Fibroblast of skin of left quadriceps (primary cell): ENCODE results near the gene SIX5.
"Not testable (repeated sequence)": the region's sequence is repeated elsewhere in the genome, so short reads cannot be mapped to it uniquely, and the experiment has no call there.

Source experiments
- DNase-seq, 2 experiments: peaks; one replicate each; pipeline ENCODE4 v3.0.0-alpha.2; 2013; ENCODE audit warnings: low read depth in 2 of 2

The SIX5 gene

GRCh38 chr19:45768984-45769782, at the start of gene SIX5:
TSS of gene SIX5 (minus strand) at chr19:45769252. CDS start at chr19:45768844, 408 bp downstream.
- peak; percentile 97 for DNase-seq

GRCh38 chr19:45817725-45818301, 48.8 kb upstream of the SIX5 start:
- DNase-seq: no peak

GRCh38 chr19:45817010-45817724, 48.1 kb upstream of the SIX5 start:
- DNase-seq: peak; percentile 80 to 82

- DNase-seq: no peak
Observed at GRCh38 chr19:45816236-45817009, 47.4 kb upstream of the SIX5 start.

- DNase-seq: no peak
Observed at GRCh38 chr19:45815481-45816216, 46.6 kb upstream of the SIX5 start.

GRCh38 chr19:45814851-45815480, 45.9 kb upstream of the SIX5 start, which contains the start of gene RSPH6A:
TSS of gene RSPH6A (minus strand) at chr19:45815308. CDS start at chr19:45815176, 132 bp downstream.
- DNase-seq: no peak

GRCh38 chr19:45814166-45814780, 45.2 kb upstream of the SIX5 start:
- DNase-seq: no peak

- DNase-seq: no peak
Observed at GRCh38 chr19:45812297-45812696, 43.2 kb upstream of the SIX5 start.

GRCh38 chr19:45809643-45810159, 40.6 kb upstream of the SIX5 start:
- peak; percentile 61 to 67 for DNase-seq

GRCh38 chr19:45805719-45806118, 36.7 kb upstream of the SIX5 start:
- DNase-seq: no peak

GRCh38 chr19:45804959-45805230, 35.8 kb upstream of the SIX5 start:
- no peak for DNase-seq

- DNase-seq: no peak
Observed at GRCh38 chr19:45804140-45804958, 35.3 kb upstream of the SIX5 start.

- no peak for DNase-seq
Observed at GRCh38 chr19:45801603-45802175, 32.6 kb upstream of the SIX5 start.

GRCh38 chr19:45800070-45800553, 31.1 kb upstream of the SIX5 start:
- no peak for DNase-seq

- DNase-seq: not testable (repeated sequence)
Observed at GRCh38 chr19:45799541-45799940, 30.5 kb upstream of the SIX5 start.

GRCh38 chr19:45798995-45799517, 30.0 kb upstream of the SIX5 start:
- DNase-seq: peak; percentile 75 to 77

- no peak for DNase-seq
Observed at GRCh38 chr19:45794627-45795026, 25.6 kb upstream of the SIX5 start.

- no peak for DNase-seq
Observed at GRCh38 chr19:45793876-45794275, 24.8 kb upstream of the SIX5 start.

GRCh38 chr19:45793178-45793564, 24.1 kb upstream of the SIX5 start:
- DNase-seq: no peak
